ENCODE data around the gene SPARC.
"Not testable (repeated sequence)": the region's sequence is repeated elsewhere in the genome, so short reads cannot be mapped to it uniquely, and the experiment has no call there.

The SPARC gene

DNA sequence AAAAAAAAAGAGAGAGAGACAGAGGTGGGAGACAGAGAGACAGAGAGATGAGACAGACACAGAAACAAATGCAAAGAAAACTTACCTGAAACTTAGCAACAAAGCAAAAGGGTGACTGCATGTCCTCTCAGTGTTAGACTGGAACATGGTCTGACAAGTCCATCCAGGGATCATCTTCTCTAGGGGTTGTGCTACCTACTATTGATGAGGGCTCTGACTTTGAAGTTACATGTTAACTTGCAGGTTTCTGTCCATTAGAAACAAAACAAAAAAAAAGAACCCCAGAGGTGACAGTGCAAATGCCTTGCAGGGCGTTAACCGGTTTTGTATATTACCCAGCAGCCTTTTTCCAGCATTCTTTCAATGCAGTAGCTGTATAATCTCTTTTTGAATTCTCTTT lies 13.6 kb upstream of the SPARC start:
- in situ Hi-C loops (cut with HindIII; ENCODE audit: low pct_ligation_motif_present, low sequenced_read_pairs): no loop called here

DNA sequence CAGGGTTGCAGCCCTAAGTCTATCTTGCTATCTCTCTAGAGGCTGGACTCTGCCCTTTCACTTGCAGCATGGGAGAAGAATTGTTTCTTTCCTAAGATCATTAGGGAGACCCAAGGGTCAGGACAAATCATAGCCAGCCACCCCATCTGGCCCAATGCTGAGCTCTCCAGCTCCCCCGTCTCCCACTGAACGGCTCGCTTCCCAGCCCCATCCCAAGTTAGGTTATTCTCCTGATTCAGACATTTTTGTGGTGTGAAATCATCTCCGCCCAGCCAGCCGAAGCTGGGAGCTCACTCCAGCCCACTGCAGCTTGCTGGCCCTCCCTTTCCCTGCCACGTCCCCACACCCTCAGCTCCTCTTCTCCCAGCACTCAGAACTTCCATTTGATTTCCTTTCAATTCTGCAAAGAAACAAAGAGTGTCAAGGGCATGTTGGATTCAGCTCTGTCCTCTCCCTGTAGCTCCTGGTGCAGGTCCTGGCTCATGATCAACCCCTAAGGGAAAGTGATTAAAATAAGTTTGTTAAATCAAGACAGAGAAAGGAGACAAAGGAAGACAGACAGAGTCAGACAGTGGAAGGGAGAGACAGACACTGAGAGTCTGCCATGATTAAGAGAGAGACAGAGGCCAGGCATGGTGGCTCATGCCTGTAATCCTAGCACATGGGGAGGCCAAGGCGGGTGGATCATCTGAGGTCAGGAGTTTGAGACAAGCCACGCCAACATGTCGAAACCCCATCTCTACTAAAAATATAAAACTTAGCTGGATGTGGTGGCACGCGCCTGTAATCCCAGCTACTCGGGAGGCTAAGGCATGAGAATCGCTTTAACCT lies 12.6 kb upstream of the SPARC start:
- no peaks in the 10 kb centered on the region for H3K36me3 ChIP-seq (replicated peaks)
- H3K27me3 ChIP-seq (replicated peaks): no peaks in the 10 kb centered on the region
- DNase-seq: peak; percentile 98
- H3K27ac ChIP-seq: peak overlapping the region; percentile 99
- H3K4me3 ChIP-seq (ENCODE audit: low read depth, low read length): no peak overlapping the region
- in situ Hi-C loops (cut with HindIII; ENCODE audit: low pct_ligation_motif_present, low sequenced_read_pairs): no loop called here
- TF ChIP-seq, protein P1, sequence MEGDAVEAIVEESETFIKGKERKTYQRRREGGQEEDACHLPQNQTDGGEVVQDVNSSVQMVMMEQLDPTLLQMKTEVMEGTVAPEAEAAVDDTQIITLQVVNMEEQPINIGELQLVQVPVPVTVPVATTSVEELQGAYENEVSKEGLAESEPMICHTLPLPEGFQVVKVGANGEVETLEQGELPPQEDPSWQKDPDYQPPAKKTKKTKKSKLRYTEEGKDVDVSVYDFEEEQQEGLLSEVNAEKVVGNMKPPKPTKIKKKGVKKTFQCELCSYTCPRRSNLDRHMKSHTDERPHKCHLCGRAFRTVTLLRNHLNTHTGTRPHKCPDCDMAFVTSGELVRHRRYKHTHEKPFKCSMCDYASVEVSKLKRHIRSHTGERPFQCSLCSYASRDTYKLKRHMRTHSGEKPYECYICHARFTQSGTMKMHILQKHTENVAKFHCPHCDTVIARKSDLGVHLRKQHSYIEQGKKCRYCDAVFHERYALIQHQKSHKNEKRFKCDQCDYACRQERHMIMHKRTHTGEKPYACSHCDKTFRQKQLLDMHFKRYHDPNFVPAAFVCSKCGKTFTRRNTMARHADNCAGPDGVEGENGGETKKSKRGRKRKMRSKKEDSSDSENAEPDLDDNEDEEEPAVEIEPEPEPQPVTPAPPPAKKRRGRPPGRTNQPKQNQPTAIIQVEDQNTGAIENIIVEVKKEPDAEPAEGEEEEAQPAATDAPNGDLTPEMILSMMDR (IDR thresholded peaks at IDR 0.05; ENCODE audit: low read depth, low read length, missing control alignments): peak; percentile 12

More for the DNA sequence above, 13.6 kb upstream of the SPARC start:
- Histone ChIP-seq H3K4me3 (ENCODE audit: low read depth, low read length) (no peak overlapping the region), H3K27ac (peak overlapping the region; percentile 99), H3K27me3 (replicated peaks) (no peaks in the 10 kb centered on the region), H3K36me3 (replicated peaks) (no peaks in the 10 kb centered on the region)
- DNase-seq: no peak
- TF ChIP-seq, protein P1 (IDR thresholded peaks at IDR 0.05; ENCODE audit: low read depth, low read length, missing control alignments): no peak

DNA sequence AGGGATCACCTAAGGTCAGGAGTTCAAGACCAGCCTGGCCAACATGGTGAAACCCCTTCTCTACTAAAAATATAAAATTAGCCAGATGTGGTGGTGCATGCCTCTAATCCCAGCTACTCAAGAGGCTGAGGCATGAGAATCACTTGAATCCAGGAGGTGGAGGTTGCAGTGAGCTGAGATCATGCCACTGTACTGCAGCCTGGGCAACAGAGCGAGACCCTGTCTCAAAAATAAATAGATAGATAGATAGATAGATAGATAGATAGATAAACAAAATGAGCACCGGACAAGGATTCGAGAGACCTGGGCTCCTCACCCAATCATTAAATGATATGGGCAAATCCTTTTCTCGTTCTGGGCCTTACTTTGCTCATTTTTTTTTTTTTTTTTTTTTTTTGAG lies 11.4 kb upstream of the SPARC start:
- H3K4me3 ChIP-seq (ENCODE audit: low read depth, low read length); in situ Hi-C loops (cut with HindIII; ENCODE audit: low pct_ligation_motif_present, low sequenced_read_pairs); H3K27me3 ChIP-seq (replicated peaks); DNase-seq; H3K36me3 ChIP-seq (replicated peaks): not testable (repeated sequence)
- H3K27ac ChIP-seq: peak overlapping the region; percentile 99

DNA sequence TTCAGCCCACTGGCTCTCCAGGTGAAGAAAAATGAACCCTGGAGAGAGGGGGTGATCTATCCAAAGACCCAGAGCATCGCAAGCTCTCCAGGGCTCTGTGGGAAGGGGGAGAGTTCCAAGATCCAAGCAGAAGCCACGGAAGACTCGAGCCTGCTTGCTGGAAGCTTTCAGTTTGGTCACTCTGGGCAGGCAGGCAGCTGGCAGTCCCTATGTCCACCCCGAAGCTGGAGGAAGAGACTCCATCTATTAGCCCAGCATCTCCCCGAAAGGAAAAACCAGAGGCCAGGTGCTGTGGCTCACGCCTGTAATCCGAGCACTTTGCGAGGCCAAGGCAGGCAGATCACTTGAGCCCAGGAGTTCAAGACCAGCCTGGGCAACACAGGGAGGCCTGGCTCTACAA lies 10.7 kb upstream of the SPARC start:
- H3K27ac ChIP-seq: peak overlapping the region; percentile 99
- no peaks in the 10 kb centered on the region for H3K27me3 ChIP-seq (replicated peaks)
- in situ Hi-C loops (cut with HindIII; ENCODE audit: low pct_ligation_motif_present, low sequenced_read_pairs): no loop called here
- no peak overlapping the region for H3K4me3 ChIP-seq (ENCODE audit: low read depth, low read length)
- H3K36me3 ChIP-seq (replicated peaks): no peaks in the 10 kb centered on the region
- TF ChIP-seq, protein P1 (IDR thresholded peaks at IDR 0.05; ENCODE audit: low read depth, low read length, missing control alignments): no peak
- DNase-seq: no peak

DNA sequence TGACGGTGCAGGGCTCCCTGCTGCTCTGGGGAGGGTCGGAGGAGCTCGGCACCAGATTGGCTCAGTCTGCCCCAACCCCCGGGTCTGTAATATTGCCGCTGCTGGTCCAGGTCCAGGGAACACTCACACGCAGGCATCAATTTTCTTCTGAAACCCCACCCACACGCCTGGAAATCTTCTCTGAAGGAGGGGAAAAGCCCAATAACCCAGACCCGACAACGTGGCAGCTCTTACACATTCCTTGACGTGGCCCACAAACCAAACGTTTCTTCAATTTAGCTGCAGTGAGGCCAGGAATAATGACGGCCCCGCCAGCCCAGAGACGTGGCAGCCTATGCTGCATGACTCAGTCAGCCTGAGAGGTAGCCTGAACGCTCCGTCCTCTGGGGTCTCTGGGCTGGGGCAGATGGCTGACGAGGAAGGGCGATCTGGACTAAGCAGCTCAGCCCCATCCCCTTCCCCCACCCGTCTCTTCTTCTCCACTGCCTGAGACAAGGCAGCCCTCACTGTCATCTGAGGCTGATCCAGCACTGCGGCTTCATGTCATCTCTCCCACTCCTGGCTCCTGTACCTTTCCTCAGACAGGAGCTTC lies 9.9 kb upstream of the SPARC start:
- DNase-seq: peak; percentile 98
- in situ Hi-C loops (cut with HindIII; ENCODE audit: low pct_ligation_motif_present, low sequenced_read_pairs): no loop called here
- TF ChIP-seq, protein P1 (IDR thresholded peaks at IDR 0.05; ENCODE audit: low read depth, low read length, missing control alignments): no peak
- Histone ChIP-seq H3K27me3 (replicated peaks) (no peaks in the 10 kb centered on the region), H3K27ac (peak overlapping the region; percentile 99), H3K4me3 (ENCODE audit: low read depth, low read length) (no peak overlapping the region), H3K36me3 (replicated peaks) (no peaks in the 10 kb centered on the region)

DNA sequence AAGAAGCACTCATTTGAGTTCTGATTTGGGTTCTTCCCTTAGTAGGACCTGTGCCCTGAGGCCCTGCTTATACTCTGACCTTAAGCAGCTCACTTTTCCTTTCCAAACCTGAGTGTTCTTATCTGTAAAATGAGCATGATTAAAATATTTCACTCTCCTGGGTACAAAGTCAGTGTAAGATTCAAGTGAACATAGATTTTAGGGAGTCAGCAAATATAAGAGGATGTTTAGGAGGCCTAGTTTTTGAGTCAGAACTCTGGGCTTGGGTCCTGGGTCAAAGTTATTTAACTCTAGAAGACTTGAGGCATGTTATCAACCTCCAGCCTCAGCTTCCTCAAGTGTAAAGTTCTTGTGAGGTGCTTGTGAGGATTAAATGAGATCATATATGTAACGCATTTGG lies 8.7 kb upstream of the SPARC start:
- no peaks in the 10 kb centered on the region for H3K27me3 ChIP-seq (replicated peaks)
- H3K36me3 ChIP-seq (replicated peaks): no peaks in the 10 kb centered on the region
- TF ChIP-seq, protein P1 (IDR thresholded peaks at IDR 0.05; ENCODE audit: low read depth, low read length, missing control alignments): no peak
- peak overlapping the region; percentile 99 for H3K27ac ChIP-seq
- in situ Hi-C loops (cut with HindIII; ENCODE audit: low pct_ligation_motif_present, low sequenced_read_pairs): no loop called here
- no peak for DNase-seq
- no peak overlapping the region for H3K4me3 ChIP-seq (ENCODE audit: low read depth, low read length)

Measured in brain microvascular endothelial cell (primary cell).